ES-I3 (cell line): ENCODE results near the gene ACRBP.

Experiments
- H3K36me3 ChIP-seq: 2 replicates; pipeline ENCODE4 v1.6.1; 2013; ENCODE audit warnings: mild to moderate bottlenecking, low read length, control low read depth, moderate library complexity; ENCODE audit not compliant: insufficient read depth
- H3K4me1 ChIP-seq: 2 replicates; pipeline ENCODE4 v1.6.1; 2013; ENCODE audit warnings: mild to moderate bottlenecking, control low read depth, low read length; ENCODE audit not compliant: insufficient read depth
- H3K9ac ChIP-seq: 2 replicates; pipeline ENCODE4 v1.6.1; 2013; ENCODE audit warnings: low read depth, mild to moderate bottlenecking, low read length, moderate library complexity
- H3K9me3 ChIP-seq: 2 replicates; pipeline ENCODE4 v1.6.1; 2013; ENCODE audit warnings: mild to moderate bottlenecking, low read length, moderate library complexity; ENCODE audit not compliant: control insufficient read depth, insufficient read depth

The ACRBP gene

GRCh38 chr12:6666211-6666610 is 19.0 kb upstream of the ACRBP start:
- Histone ChIP-seq H3K36me3 (peaks cover 17% of the 10 kb centered on the region), H3K9ac (no peak overlapping the region)

DNA sequence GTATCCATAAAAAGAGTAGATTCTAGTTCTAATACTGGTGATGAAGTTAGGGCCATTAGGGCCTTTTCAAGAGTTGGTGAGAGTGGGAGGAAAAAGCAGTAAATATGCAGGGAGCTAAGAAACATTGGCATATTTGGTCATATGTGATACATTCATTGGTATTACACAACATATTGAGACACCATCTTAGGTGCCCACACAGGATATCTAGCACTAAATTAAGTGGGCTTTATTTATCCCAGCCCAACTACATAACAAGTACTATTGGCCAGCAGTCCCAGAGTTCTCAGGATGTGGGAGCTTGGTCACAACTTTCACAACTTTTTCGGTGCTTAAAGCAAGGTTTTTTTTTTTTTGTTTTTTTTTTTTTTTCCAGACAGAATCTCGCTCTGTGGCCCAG is 17.7 kb upstream of the ACRBP start:
- Histone ChIP-seq H3K36me3 (peaks cover 7% of the 10 kb centered on the region), H3K9me3 (no peaks in the 10 kb centered on the region), H3K4me1 (no peaks in the 10 kb centered on the region), H3K9ac (no peak overlapping the region)

More at GRCh38 chr12:6666211-6666610, 19.0 kb upstream of the ACRBP start:
- H3K9me3 ChIP-seq = no peaks in the 10 kb centered on the region
- no peaks in the 10 kb centered on the region for H3K4me1 ChIP-seq

- Histone ChIP-seq H3K4me1 (no peaks in the 10 kb centered on the region), H3K36me3 (no peaks in the 10 kb centered on the region; the same call in 1 of the 2 replicates), H3K9me3 (no peaks in the 10 kb centered on the region), H3K9ac (peak within 1 kb of the TSS; percentile 65)
Observed at GRCh38 chr12:6662906-6663742, 15.9 kb upstream of the ACRBP start, which contains the start of gene ING4. ING4 (minus strand) TSS chr12:6663119; CDS start chr12:6663101, 18 bp downstream.

DNA sequence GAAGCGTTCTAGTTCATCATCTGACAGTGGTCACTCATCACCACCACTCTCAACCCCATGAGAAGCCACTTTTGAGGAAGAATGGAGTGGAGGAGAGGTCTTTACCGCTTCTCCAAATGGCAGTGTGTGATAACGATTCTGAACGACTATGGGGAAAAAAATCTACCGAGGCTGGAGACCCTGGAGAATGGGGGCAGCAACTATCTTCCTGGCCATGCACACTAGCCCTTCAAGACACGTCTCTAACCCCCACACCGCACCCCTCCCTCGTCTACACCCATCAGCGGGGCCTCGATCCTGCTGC is 15.3 kb upstream of the ACRBP start:
- H3K9me3 ChIP-seq = no peaks in the 10 kb centered on the region
- H3K9ac ChIP-seq = peak overlapping the region; percentile 65
- no peaks in the 10 kb centered on the region for H3K4me1 ChIP-seq
- H3K36me3 ChIP-seq = no peaks in the 10 kb centered on the region; the same call in 1 of the 2 replicates

GRCh38 chr12:6653987-6654386 is 6.8 kb upstream of the ACRBP start:
- H3K4me1 ChIP-seq = no peaks in the 10 kb centered on the region
- no peaks in the 10 kb centered on the region; the same call in 1 of the 2 replicates for H3K36me3 ChIP-seq
- no peak overlapping the region for H3K9ac ChIP-seq
- H3K9me3 ChIP-seq = no peaks in the 10 kb centered on the region

- Histone ChIP-seq H3K36me3 (no peaks in the 10 kb centered on the region; the same call in 1 of the 2 replicates), H3K9ac (no peak overlapping the region), H3K4me1 (no peaks in the 10 kb centered on the region), H3K9me3 (no peaks in the 10 kb centered on the region)
Observed at GRCh38 chr12:6653342-6653741, 6.1 kb upstream of the ACRBP start.

DNA sequence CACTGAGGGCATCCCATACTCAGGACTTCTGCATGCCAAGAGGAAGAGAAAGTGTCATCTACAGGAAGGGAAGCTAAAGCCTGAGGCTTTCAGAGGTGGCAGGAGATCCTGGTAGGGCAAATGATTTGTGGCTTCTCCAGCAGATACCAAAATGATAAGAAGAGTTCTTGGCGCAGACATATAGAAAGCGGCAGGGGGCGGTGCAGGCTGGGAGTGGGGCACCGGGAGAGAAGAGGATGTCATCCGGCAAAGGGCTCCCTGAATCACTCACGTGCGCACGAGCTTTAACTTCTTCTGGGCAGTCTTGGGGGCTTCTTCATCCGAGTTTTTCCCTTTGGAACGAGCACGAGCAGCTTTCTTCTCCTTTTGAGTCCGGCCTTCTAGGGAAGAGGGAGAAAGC is 5.2 kb upstream of the ACRBP start:
- no peaks in the 10 kb centered on the region for H3K9me3 ChIP-seq
- no peak overlapping the region for H3K9ac ChIP-seq
- H3K4me1 ChIP-seq = no peaks in the 10 kb centered on the region
- H3K36me3 ChIP-seq = no peaks in the 10 kb centered on the region; the same call in 1 of the 2 replicates

DNA sequence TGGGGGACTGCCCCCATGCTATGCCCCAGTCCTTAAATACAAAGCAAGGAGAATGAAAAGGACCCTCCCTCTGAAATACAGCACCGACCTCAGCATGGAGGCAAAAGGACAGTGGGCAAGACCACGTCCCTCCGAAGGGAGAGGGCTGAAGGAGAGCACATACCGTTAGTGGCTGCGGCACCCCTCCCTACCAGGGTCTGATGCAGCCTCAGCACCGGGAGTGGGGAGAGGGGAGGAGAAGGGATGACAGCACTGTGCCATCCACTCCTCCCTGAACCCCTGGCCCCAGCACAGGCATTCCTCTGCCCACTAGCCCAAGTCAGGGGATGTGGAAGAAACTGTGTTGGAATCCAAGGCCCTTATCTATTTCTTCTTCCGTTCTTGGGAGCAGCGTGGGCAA is 3.6 kb upstream of the ACRBP start:
- Histone ChIP-seq H3K36me3 (no peaks in the 10 kb centered on the region; the same call in 1 of the 2 replicates), H3K9me3 (no peaks in the 10 kb centered on the region), H3K9ac (no peak overlapping the region), H3K4me1 (no peaks in the 10 kb centered on the region)

GRCh38 chr12:6646276-6647082 is 753 bp downstream of the ACRBP start:
- Histone ChIP-seq H3K9me3 (no peaks in the 10 kb centered on the region), H3K36me3 (no peaks in the 10 kb centered on the region; the same call in 1 of the 2 replicates), H3K9ac (peak overlapping the region; percentile 65; the same call in 1 of the 2 replicates), H3K4me1 (no peaks in the 10 kb centered on the region)

DNA sequence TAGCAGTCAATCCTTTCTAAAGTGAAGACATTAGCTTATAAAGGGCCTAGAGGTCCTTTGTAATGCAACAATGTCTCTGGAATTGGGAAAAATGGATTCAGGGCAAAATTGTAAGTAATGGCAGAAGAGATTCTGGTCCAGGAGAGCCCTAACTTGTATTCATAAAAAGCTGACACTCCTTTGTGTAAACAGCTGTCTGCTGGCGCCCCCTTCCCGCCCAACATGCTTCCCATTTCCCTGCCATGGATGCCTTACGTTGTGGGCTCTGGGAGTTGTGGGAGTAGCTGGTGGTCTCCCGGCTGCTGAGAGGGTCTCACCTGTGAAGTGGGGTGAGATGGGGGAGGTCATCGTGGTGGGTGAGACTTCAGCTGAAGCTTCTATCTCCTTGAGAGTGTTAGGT is 2.3 kb downstream of the ACRBP start:
- no peaks in the 10 kb centered on the region for H3K9me3 ChIP-seq

DNA sequence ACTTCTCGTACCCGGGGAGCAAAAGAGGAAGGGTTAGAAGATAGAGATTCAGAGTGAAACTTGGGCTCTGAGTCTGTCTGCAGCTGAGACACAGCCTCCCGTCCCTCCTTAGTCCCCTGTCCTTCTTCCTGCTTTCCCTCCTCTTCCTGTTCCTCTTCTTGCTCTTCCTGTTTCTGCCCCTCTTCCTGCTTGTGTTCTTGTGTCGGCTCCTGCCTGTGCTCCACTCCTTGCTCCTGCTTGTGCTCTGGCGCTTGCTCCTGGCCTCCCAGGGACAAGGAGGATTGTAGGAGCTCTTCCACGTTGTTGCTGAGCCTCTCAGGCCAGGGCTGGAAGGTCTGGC is 3.0 kb downstream of the ACRBP start:
- H3K4me1 ChIP-seq = no peaks in the 10 kb centered on the region
- no peaks in the 10 kb centered on the region for H3K36me3 ChIP-seq
- no peaks in the 10 kb centered on the region for H3K9me3 ChIP-seq
- H3K9ac ChIP-seq = no peak overlapping the region

More for the DNA sequence above, 2.3 kb downstream of the ACRBP start:
- Histone ChIP-seq H3K9ac (no peak overlapping the region), H3K4me1 (no peaks in the 10 kb centered on the region), H3K36me3 (no peaks in the 10 kb centered on the region)

DNA sequence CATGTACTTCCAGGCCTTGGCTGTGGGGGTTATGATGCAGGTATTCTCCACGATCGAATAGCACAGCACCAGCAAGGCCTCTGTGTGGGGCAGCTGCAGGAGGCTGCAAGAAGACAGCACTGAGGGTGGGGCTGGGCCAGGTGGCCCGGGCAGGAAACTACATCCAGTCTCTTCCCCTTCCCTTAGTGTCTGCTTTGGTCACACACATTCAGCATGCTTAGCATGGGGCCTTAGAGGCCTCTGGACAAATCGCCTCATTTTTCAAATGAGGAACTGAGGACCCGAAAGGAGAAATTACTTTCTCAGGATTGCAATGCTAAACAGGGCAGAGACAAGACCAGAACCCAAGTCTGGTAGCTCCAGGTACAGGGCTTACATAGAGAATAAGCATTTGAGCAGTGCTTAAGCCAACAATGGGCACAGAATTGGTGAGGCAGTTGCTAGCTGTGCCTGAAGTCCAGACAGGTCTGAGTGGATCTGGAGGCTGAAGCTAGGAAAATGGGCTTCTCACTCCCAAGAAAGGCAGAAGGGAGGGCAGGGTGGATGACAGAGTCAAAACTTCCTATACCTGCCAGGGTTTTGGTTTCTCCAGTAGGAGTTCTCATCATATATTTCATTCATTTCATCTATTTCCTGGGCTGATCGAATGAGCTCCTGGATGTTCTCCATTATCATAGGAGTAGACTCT is 3.5 kb downstream of the ACRBP start:
- H3K4me1 ChIP-seq = no peaks in the 10 kb centered on the region
- no peaks in the 10 kb centered on the region for H3K9me3 ChIP-seq
- no peak overlapping the region for H3K9ac ChIP-seq
- no peaks in the 10 kb centered on the region for H3K36me3 ChIP-seq

DNA sequence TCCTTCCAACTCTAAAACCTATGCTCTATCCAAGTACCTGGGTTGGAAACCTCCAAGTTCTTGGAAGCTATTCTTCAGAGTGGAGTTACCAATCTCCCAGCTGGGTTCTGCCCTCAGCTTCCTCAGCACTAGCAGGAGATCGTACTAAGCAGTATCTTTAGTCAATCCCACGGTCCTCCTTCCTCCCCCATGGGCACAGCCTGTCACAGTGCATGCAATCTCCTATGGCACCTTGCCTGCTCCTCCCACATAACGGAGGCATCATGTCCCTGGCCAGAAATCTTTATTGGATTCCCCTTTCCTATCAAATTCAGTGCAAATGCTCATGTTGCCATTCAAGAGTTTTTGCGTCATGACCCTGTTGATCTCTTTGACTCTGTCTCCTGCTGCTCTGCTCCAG is 6.1 kb downstream of the ACRBP start:
- no peaks in the 10 kb centered on the region for H3K36me3 ChIP-seq
- H3K9ac ChIP-seq = no peak overlapping the region
- H3K4me1 ChIP-seq = no peaks in the 10 kb centered on the region
- no peaks in the 10 kb centered on the region for H3K9me3 ChIP-seq

DNA sequence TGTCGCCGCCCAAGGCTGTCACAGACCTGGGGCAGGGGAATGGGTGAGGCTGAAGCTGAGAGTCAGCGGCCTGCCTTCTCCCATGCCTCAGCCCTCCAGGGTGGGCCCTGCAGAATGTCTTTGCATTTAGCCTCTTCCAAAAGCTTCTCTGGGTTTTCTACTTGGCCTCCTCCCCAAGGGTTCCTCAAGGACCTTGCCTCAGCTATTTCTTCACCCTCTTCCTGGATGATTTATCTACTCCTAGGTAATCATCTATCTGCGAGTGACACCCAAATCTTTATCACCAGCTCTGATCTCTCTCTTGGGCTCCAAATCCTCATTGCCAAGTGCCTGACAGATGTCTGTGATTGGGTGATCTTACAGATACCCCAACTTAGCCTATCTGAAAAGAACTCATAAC is 6.7 kb downstream of the ACRBP start:
- H3K9ac ChIP-seq = no peak overlapping the region
- H3K36me3 ChIP-seq = no peaks in the 10 kb centered on the region
- H3K4me1 ChIP-seq = 0 out of 2 replicates have a peak, but pooled peaks cover 2% of the 10 kb centered on the region
- H3K9me3 ChIP-seq = no peaks in the 10 kb centered on the region
